Testis (tissue), 5 donors: Measurements from ENCODE around the gene ALKBH1. TPM values are rescaled to one million over a fixed set of nuclear protein-coding genes. Genes with fewer than 3 reads are reported as not detected.
"Not testable (repeated sequence)": the region's sequence is repeated elsewhere in the genome, so short reads cannot be mapped to it uniquely, and the experiment has no call there.

ENCODE experiments used
- DNase-seq: peaks from one replicate; pipeline ENCODE4 v3.0.0-alpha.2; 2019
- H3K27ac ChIP-seq, 2 donors: fragments of 200-600 bp; sonication (generic); one replicate each; pipeline ENCODE4 v1.5.1; 2019
- H3K27me3 ChIP-seq: fragments of 200-600 bp; sonication (generic); one replicate; pipeline ENCODE4 v1.5.1; 2019
- H3K36me3 ChIP-seq: fragments of 200-600 bp; sonication (generic); one replicate; pipeline ENCODE4 v1.5.1; 2017; ENCODE audit warnings: low read depth; ENCODE audit errors: missing control alignments
- H3K4me1 ChIP-seq: fragments of 200-600 bp; sonication (generic); one replicate; pipeline ENCODE4 v1.5.1; 2019
- H3K4me3 ChIP-seq, 2 donors: fragments of 200-600 bp; sonication (generic); one replicate each; pipeline ENCODE4 v1.5.1; 2017 to 2019
- H3K9me3 ChIP-seq: fragments of 200-600 bp; sonication (generic); one replicate; pipeline ENCODE4 v1.5.1; 2017
- POLR2A ChIP-seq: fragments of 450-650 bp; IDR thresholded peaks from one replicate; pipeline ENCODE4 v1.6.1; 2017; ENCODE audit warnings: antibody characterized with exemption, mild to moderate bottlenecking, moderate library complexity
- WGBS, 2 donors: methylation state at CpG; one replicate each; pipeline ENCODE4 v1.1.5; 2018; 5-methylcytosine and 5-hydroxymethylcytosine counted together
- intact Hi-C: fragments of 100-400 bp; cut with DNase I; formaldehyde crosslinking; loops from one replicate; pipeline ENCODE4 v1.15.1; 2023; ENCODE audit warnings: low total_unique reads
- long read RNA-seq, 2 donors: transcript quantifications; one replicate each; lab custom pipeline, GENCODE V29; 2026
- polyA plus RNA-seq: library from polyadenylated mRNA; stranded (reverse); fragments of 350-450 nt; fragmentation: Illumina TruSeq; extraction: RNeasy Lipid Tissue Mini Kit (QIAGEN cat#74804); gene quantifications from one replicate; pipeline ENCODE4 v1.2.3, GENCODE V29; 2014; ENCODE audit warnings: low read depth, low replicate concordance; ENCODE audit not compliant: insufficient read depth
- total RNA-seq, 2 donors: library from RNA; depleted of rRNA; stranded (reverse); fragments of >200 nt; gene quantifications; one replicate each; pipeline ENCODE4 v1.2.3, GENCODE V29; 2016
- TF ChIP-seq, protein P1 (sequence below), 3 experiments: fragments of 450-650 bp in 2 of 3; fragments of 200-600 bp in 1 of 3; sonication (generic) in 1 of 3; IDR thresholded peaks; one replicate each; pipeline ENCODE4 v1.5.1; 2016 to 2019; ENCODE audit warnings: antibody characterized with exemption in 3 of 3, mild to moderate bottlenecking in 2 of 3, moderate library complexity in 1 of 3

The ALKBH1 gene
- 10 to 100 TPM; 18.4 to 19.2 TPM for total RNA-seq
- 17.9 TPM for polyA plus RNA-seq
- long read RNA-seq, donor 1, transcript ALKBH1-201 (6 exons, 2,594 nt) = major isoform, 5 of 5 reads
- long read RNA-seq, donor 1, partial matches to known transcripts = 0 of 5 reads
- long read RNA-seq, donor 1, other reads (novel, unspliced or antisense) = 0 of 5 reads
- long read RNA-seq, donor 2, partial matches to known transcripts = 0 of 2 reads
- long read RNA-seq, donor 2, other reads (novel, unspliced or antisense) = 0 of 2 reads

DNA sequence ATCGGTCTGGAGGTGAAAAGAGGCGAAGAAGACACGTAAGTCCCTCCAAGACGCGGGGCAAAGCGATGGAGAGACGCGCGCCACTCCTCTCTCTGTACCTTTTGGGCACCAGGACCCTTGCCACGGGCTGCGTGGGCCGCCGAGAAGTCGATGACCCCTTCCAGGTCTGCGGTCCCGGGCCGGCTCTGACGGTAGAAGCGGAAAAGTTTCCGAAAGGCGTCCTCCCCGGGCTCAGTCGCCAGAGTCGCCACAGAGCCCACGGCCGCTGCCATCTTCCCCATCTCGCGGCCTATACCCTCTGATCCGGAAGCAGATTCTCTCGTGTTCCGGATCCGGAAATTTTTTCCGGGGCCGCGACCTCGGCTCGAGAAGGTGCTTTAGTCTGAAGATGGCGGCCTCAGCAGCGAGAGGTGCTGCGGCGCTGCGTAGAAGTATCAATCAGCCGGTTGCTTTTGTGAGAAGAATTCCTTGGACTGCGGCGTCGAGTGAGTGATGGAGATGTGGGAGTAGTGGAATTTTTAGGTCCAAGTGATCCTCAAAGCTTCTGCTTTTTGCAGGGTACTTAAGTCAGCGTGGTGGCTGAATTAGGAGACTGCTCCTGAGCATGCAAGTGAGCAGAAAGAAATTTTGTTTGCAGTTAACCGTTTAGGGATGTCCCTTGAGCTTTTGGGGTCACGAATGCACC lies at the start of gene ALKBH1, which contains the start of gene SLIRP:
Gene ALKBH1, minus strand, starts transcription at position 300 of the 685 bp plus-strand sequence. Its CDS starts 19 bp downstream, at position 281.
Gene SLIRP, plus strand, starts transcription at position 380 of the 685 bp plus-strand sequence. Its CDS starts 9 bp downstream, at position 389.
- peak; percentile 93 for DNase-seq
- Histone ChIP-seq H3K27ac (peak within 1 kb of the TSS; percentile 50 to 74), H3K27me3 (no peaks in the 10 kb centered on the region), H3K4me1 (peaks cover 24% of the 10 kb centered on the region), H3K9me3 (no peaks in the 10 kb centered on the region), H3K36me3 (no peaks in the 10 kb centered on the region), H3K4me3 (peak within 1 kb of the TSS; percentile 68 to 92)
- no peak for TF ChIP-seq POLR2A
- TF ChIP-seq, protein P1, sequence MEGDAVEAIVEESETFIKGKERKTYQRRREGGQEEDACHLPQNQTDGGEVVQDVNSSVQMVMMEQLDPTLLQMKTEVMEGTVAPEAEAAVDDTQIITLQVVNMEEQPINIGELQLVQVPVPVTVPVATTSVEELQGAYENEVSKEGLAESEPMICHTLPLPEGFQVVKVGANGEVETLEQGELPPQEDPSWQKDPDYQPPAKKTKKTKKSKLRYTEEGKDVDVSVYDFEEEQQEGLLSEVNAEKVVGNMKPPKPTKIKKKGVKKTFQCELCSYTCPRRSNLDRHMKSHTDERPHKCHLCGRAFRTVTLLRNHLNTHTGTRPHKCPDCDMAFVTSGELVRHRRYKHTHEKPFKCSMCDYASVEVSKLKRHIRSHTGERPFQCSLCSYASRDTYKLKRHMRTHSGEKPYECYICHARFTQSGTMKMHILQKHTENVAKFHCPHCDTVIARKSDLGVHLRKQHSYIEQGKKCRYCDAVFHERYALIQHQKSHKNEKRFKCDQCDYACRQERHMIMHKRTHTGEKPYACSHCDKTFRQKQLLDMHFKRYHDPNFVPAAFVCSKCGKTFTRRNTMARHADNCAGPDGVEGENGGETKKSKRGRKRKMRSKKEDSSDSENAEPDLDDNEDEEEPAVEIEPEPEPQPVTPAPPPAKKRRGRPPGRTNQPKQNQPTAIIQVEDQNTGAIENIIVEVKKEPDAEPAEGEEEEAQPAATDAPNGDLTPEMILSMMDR (IDR thresholded peaks at IDR 0.05) = no peak
- WGBS, 2 donors = 1% methylated on average over 20 to 49 of the region's 49 CpGs
- intact Hi-C loops = no loop called here

DNA sequence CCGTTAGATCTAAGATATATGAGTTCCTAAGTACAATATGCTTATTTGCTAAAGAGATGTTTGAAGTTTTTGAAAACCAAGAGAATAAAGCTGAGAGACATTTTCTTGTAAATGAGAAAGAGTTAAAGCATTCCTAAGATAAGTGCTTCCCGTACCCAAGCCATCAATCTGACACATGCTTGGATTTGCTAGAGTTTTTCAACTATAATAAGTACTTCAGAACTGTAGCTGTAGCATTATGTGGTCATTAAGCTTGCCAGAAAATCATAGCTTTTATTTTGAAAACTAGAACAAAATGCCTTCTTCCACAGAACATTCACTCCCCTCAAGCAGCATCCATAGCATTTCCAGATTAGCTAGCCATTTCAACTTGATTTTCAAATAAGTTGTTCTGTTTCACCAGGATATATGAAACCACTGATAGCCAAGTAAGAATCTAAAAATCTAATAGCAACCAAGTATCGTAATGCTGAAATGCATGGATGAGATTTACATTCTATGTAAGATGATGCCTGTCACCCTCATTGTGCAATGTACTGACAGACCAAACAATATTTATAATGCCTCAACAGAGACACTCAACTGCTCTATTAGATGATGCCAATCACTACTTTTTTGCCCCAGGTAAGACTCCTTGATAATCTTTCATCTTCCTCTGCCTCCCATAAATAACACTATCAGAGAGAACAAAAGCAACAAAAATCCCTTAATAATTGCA lies 45.1 kb upstream of the ALKBH1 start:
- no peaks in the 10 kb centered on the region for H3K36me3 ChIP-seq
- intact Hi-C loops = no loop called here
- WGBS, 2 donors = 61 to 71% methylated on average over 3 of the region's 3 CpGs

DNA sequence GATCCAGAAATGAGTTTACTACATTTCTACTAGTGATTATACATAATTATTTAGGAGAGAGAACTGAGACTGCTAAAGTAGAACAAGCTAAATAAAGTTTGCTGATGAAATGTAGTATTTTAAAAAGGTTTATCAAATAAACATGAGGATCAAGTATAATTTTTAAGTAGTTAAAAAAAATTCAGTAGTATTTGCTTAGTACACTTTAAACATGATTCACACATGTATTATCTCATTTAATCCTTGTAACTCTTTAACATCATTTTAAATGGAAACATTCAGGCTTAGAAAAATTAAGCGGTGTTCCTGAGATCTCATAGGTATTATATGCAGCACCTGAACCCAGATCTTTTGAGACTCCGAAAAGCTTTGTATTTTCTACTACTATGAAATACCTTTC lies 44.4 kb upstream of the ALKBH1 start:
- 90 to 96% methylated on average over 2 of the region's 2 CpGs for WGBS, 2 donors
- H3K27ac ChIP-seq = no peak overlapping the region
- DNase-seq = no peak
- no peaks in the 10 kb centered on the region for H3K9me3 ChIP-seq
- no peaks in the 10 kb centered on the region for H3K4me1 ChIP-seq
- intact Hi-C loops = no loop called here
- no peaks in the 10 kb centered on the region for H3K27me3 ChIP-seq
- H3K36me3 ChIP-seq = no peaks in the 10 kb centered on the region
- TF ChIP-seq, protein P1 (IDR thresholded peaks at IDR 0.05) = no peak
- no peak overlapping the region for H3K4me3 ChIP-seq

More for the DNA sequence above, 45.1 kb upstream of the ALKBH1 start:
- TF ChIP-seq, protein P1 (IDR thresholded peaks at IDR 0.05) = no peak
- TF ChIP-seq POLR2A = no peak
- H3K27ac ChIP-seq = no peak overlapping the region
- no peaks in the 10 kb centered on the region for H3K27me3 ChIP-seq
- no peaks in the 10 kb centered on the region for H3K4me1 ChIP-seq
- no peak overlapping the region for H3K4me3 ChIP-seq
- no peak for DNase-seq
- no peaks in the 10 kb centered on the region for H3K9me3 ChIP-seq

- H3K4me3 ChIP-seq, intact Hi-C loops, H3K36me3 ChIP-seq, DNase-seq, H3K9me3 ChIP-seq, H3K27ac ChIP-seq, H3K27me3 ChIP-seq, H3K4me1 ChIP-seq: not testable (repeated sequence)
- 78 to 83% methylated on average over 11 to 28 of the region's 33 CpGs for WGBS, 2 donors
Observed at GRCh38 chr14:77747425-77747824, 39.6 kb upstream of the ALKBH1 start.

DNA sequence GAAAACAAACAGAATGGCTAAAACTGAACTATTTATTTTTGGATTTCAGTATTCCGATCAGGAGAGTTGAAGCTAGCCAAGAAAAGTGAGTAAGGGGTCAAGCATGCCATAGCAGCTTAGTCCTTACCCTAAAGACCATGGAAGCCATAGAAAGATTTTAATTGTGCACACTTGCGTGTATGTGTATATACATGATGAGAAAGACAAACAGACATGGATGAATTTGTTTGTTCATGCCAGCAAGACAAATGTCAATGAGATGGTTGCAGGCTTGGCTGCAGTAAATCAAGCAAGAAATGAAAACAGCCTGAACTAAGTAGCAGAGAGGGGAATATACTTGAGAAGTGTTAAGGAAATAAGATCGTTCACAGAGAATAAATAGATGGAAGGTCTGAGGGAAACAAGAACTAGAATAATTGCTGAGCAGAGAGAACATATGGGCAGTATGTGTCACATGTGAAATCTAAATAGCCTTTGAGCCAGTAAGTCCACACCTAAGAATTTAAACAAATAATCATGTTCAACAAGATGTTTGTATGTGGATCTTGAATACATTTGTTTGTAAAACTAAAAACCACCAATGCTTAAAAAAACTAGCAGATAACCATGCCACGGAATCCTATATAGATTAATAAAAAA lies 38.4 kb upstream of the ALKBH1 start:
- H3K9me3 ChIP-seq = no peaks in the 10 kb centered on the region
- no peak for DNase-seq
- H3K4me1 ChIP-seq = no peaks in the 10 kb centered on the region
- TF ChIP-seq, protein P1 (IDR thresholded peaks at IDR 0.05) = no peak
- no peak for TF ChIP-seq POLR2A
- intact Hi-C loops = no loop called here
- WGBS, 2 donors = 76 to 80% methylated on average over 4 of the region's 4 CpGs
- H3K27ac ChIP-seq = no peak overlapping the region
- no peaks in the 10 kb centered on the region for H3K36me3 ChIP-seq
- no peaks in the 10 kb centered on the region for H3K27me3 ChIP-seq
- no peak overlapping the region for H3K4me3 ChIP-seq
